K562 (cell line): ENCODE data around the gene C9orf50. TPM values are rescaled to one million over a fixed set of nuclear protein-coding genes. Genes with fewer than 3 reads are reported as not detected.

Experiments used
- CGGBP1 ChIP-seq: fragments of 250-450 bp; sonication (Bioruptor Pico); IDR thresholded peaks from 2 replicates; pipeline ENCODE4 v1.9.0; 2021; ENCODE audit warnings: mild to moderate bottlenecking
- ELF2 ChIP-seq: fragments of 250-450 bp; sonication (Bioruptor Pico); IDR thresholded peaks from 2 replicates; pipeline ENCODE4 v1.5.0; 2021; ENCODE audit warnings: mild to moderate bottlenecking
- NFXL1 ChIP-seq: fragments of 450-650 bp; formaldehyde crosslinking; IDR thresholded peaks from 2 replicates; pipeline ENCODE4 v1.4.0; 2021; ENCODE audit warnings: mild to moderate bottlenecking
- PCBP1 ChIP-seq: fragments of 200-400 bp; formaldehyde crosslinking; IDR thresholded peaks from 2 replicates; pipeline ENCODE4 v1.6.1; 2018; ENCODE audit warnings: mild to moderate bottlenecking, low read depth, low read length; ENCODE audit not compliant: poor library complexity, severe bottlenecking
- PRPF4 ChIP-seq: fragments of 200-400 bp; formaldehyde crosslinking; IDR thresholded peaks from one replicate; pipeline ENCODE4 v1.6.1; 2017; ENCODE audit warnings: low read length, low read depth, mild to moderate bottlenecking; ENCODE audit not compliant: insufficient read depth, poor library complexity, severe bottlenecking
- SP1 ChIP-seq: sonication (generic); formaldehyde crosslinking; IDR thresholded peaks from 2 replicates; pipeline ENCODE4 v1.8.1; 2022; ENCODE audit warnings: mild to moderate bottlenecking, missing genetic modification reagents
- STAT5B ChIP-seq: fragments of 250-450 bp; sonication (Bioruptor Pico); IDR thresholded peaks from 2 replicates; pipeline ENCODE4 v1.8.0; 2021; ENCODE audit warnings: mild to moderate bottlenecking, inconsistent platforms
- TEAD4 ChIP-seq, 2 experiments: sonication (generic) in 1 of 2; formaldehyde crosslinking in 1 of 2; IDR thresholded peaks; 2 replicates each; pipeline versions ENCODE4 v1.6.1 to v1.8.0; 2012 to 2022; ENCODE audit warnings: borderline replicate concordance in 1 of 2, inconsistent platforms in 1 of 2, low read length in 1 of 2, mild to moderate bottlenecking in 1 of 2, missing genetic modification reagents in 1 of 2
- ZNF175 ChIP-seq: fragments of 200-800 bp; sonication (Bioruptor generic); IDR thresholded peaks from 2 replicates; pipeline ENCODE4 v1.6.1; 2016; ENCODE audit warnings: low read depth, mild to moderate bottlenecking, missing genetic modification characterization, missing compliant biosample characterization
- ZNF766 ChIP-seq: fragments of 200-800 bp; sonication (Bioruptor generic); conservative IDR thresholded peaks from 2 replicates; pipeline ENCODE4 v1.6.1; 2016; ENCODE audit warnings: missing genetic modification characterization, missing compliant biosample characterization
- polyA plus RNA-seq, 8 experiments: library from polyadenylated mRNA; depleted of rRNA in 4 of 8; stranded (reverse) in 5 of 8; unstranded in 3 of 8; fragments of >200 nt; fragmentation: Nextera tagmentation in 2 of 8; fragmentation: Illumina TruSeq in 1 of 8; extraction: Ambion mirVana in 2 of 8; extraction: Trizol in 1 of 8; gene quantifications; 2 replicates each; pipeline versions ENCODE4 v1.2.1 to v1.2.3, GENCODE V29; 2011 to 2014; ENCODE audit warnings: inconsistent platforms in 1 of 8, missing spikeins in 1 of 8
- total RNA-seq, 7 experiments: library from RNA; depleted of rRNA in 6 of 7; stranded (reverse); fragments of >200 nt in 6 of 7; fragmentation: Illumina TruSeq in 2 of 7; extraction: Trizol in 2 of 7; gene quantifications; 2 replicates each; pipeline versions ENCODE4 v1.2.1 to v1.2.3, GENCODE V29; 2011 to 2021; ENCODE audit warnings: low replicate concordance in 1 of 7
- TF ChIP-seq, protein P1 (sequence below): fragments of 250-450 bp; sonication (Bioruptor Pico); IDR thresholded peaks from 2 replicates; pipeline ENCODE4 v1.5.1; 2021; ENCODE audit warnings: mild to moderate bottlenecking
- TF ChIP-seq, protein P2 (sequence below), 2 experiments: fragments of 450-650 bp; formaldehyde crosslinking in 1 of 2; IDR thresholded peaks; 2 replicates each; pipeline versions ENCODE4 v1.4.0 to v1.6.1; 2014 to 2020; ENCODE audit warnings: mild to moderate bottlenecking in 2 of 2, borderline replicate concordance in 1 of 2, low read depth in 1 of 2
- TF ChIP-seq, protein P3 (sequence below): fragments of 450-650 bp; IDR thresholded peaks from 2 replicates; pipeline ENCODE4 v1.6.1; 2018; ENCODE audit warnings: mild to moderate bottlenecking, low read depth; ENCODE audit not compliant: partially characterized antibody

C9orf50 gene
- total and polyA plus RNA-seq, 9 of the 15 experiments (the other 6 are each of a cell fraction or from before 2014, with no cell fraction given), result not detected

GRCh38 chr9:129610473-129611306 lies 10.2 kb downstream of the C9orf50 start (continued):
- no peak for TF ChIP-seq TEAD4 (IDR thresholded peaks at IDR 0.05; ENCODE audit: low read length)
- peak; percentile 41; the same call in 1 of the 2 replicates for TF ChIP-seq TEAD4 (CRISPR knock-in tag; IDR thresholded peaks at IDR 0.05; ENCODE audit: borderline replicate concordance)
- TF ChIP-seq CGGBP1 (CRISPR knock-in tag), result no peak
- TF ChIP-seq ZNF766 (CRISPR knock-in tag), result no peak
- TF ChIP-seq, protein P1, sequence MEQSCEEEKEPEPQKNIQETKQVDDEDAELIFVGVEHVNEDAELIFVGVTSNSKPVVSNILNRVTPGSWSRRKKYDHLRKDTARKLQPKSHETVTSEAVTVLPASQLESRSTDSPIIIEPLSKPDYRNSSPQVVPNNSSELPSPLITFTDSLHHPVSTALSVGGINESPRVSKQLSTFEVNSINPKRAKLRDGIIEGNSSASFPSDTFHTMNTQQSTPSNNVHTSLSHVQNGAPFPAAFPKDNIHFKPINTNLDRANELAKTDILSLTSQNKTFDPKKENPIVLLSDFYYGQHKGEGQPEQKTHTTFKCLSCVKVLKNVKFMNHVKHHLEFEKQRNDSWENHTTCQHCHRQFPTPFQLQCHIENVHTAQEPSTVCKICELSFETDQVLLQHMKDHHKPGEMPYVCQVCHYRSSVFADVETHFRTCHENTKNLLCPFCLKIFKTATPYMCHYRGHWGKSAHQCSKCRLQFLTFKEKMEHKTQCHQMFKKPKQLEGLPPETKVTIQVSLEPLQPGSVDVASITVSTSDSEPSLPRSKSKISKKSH (CRISPR knock-in tag), result no peak
- TF ChIP-seq SP1 (CRISPR knock-in tag), result no peak
- no peak for TF ChIP-seq ZNF175 (CRISPR knock-in tag)
- no peak for TF ChIP-seq ELF2 (CRISPR knock-in tag)
- TF ChIP-seq NFXL1, result no peak
- TF ChIP-seq, protein P2, sequence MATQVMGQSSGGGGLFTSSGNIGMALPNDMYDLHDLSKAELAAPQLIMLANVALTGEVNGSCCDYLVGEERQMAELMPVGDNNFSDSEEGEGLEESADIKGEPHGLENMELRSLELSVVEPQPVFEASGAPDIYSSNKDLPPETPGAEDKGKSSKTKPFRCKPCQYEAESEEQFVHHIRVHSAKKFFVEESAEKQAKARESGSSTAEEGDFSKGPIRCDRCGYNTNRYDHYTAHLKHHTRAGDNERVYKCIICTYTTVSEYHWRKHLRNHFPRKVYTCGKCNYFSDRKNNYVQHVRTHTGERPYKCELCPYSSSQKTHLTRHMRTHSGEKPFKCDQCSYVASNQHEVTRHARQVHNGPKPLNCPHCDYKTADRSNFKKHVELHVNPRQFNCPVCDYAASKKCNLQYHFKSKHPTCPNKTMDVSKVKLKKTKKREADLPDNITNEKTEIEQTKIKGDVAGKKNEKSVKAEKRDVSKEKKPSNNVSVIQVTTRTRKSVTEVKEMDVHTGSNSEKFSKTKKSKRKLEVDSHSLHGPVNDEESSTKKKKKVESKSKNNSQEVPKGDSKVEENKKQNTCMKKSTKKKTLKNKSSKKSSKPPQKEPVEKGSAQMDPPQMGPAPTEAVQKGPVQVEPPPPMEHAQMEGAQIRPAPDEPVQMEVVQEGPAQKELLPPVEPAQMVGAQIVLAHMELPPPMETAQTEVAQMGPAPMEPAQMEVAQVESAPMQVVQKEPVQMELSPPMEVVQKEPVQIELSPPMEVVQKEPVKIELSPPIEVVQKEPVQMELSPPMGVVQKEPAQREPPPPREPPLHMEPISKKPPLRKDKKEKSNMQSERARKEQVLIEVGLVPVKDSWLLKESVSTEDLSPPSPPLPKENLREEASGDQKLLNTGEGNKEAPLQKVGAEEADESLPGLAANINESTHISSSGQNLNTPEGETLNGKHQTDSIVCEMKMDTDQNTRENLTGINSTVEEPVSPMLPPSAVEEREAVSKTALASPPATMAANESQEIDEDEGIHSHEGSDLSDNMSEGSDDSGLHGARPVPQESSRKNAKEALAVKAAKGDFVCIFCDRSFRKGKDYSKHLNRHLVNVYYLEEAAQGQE (IDR thresholded peaks at IDR 0.05; ENCODE audit: borderline replicate concordance), result peak; percentile 89
- TF ChIP-seq, protein P2 (CRISPR knock-in tag; IDR thresholded peaks at IDR 0.05; ENCODE audit: low read depth), result no peak
- no peak for TF ChIP-seq STAT5B (CRISPR knock-in tag)
- peak; percentile 8 for TF ChIP-seq PCBP1
- TF ChIP-seq, protein P3, sequence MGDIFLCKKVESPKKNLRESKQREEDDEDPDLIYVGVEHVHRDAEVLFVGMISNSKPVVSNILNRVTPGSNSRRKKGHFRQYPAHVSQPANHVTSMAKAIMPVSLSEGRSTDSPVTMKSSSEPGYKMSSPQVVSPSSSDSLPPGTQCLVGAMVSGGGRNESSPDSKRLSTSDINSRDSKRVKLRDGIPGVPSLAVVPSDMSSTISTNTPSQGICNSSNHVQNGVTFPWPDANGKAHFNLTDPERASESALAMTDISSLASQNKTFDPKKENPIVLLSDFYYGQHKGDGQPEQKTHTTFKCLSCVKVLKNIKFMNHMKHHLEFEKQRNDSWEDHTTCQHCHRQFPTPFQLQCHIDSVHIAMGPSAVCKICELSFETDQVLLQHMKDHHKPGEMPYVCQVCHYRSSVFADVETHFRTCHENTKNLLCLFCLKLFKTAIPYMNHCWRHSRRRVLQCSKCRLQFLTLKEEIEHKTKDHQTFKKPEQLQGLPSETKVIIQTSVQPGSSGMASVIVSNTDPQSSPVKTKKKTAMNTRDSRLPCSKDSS, result no peak
- TF ChIP-seq PRPF4, result no peak
